Effector CD4-positive, alpha-beta T cell (primary cell): ENCODE data around the gene IST1.
"Not testable (repeated sequence)": the region's sequence is repeated elsewhere in the genome, so short reads cannot be mapped to it uniquely, and the experiment has no call there.

Source experiments
- DNase-seq: peaks from one replicate; pipeline ENCODE4 v3.0.0-alpha.2; 2020

IST1 gene

GRCh38 chr16:71882505-71883167, 12.7 kb upstream of the IST1 start:
- DNase-seq, result peak; percentile 77

GRCh38 chr16:71883168-71883848, 12.0 kb upstream of the IST1 start:
- DNase-seq, result peak; percentile 52

- DNase-seq, result peak; percentile 65
These were observed 11.3 kb upstream of the IST1 start, which contains the start of gene ZNF821 for GRCh38 chr16:71883849-71884638. Gene ZNF821 (minus strand): TSS chr16:71884182. CDS start chr16:71879946, 4,236 bp downstream.

- no peak for DNase-seq
These were observed 10.1 kb upstream of the IST1 start for GRCh38 chr16:71885261-71885650.

- DNase-seq, result no peak
These were observed 6.2 kb upstream of the IST1 start for GRCh38 chr16:71889147-71889546.

- DNase-seq, result no peak
These were observed 1.5 kb upstream of the IST1 start for GRCh38 chr16:71893888-71894228.

- peak; percentile 22 for DNase-seq
These were observed 956 bp upstream of the IST1 start for GRCh38 chr16:71894229-71894920.

GRCh38 chr16:71895679-71896365, 491 bp downstream of the IST1 start:
- peak; percentile 23 for DNase-seq

GRCh38 chr16:71896764-71897368, 1.5 kb downstream of the IST1 start:
- no peak for DNase-seq

GRCh38 chr16:71899171-71899570, 3.8 kb downstream of the IST1 start:
- no peak for DNase-seq

GRCh38 chr16:71902656-71903365, 7.5 kb downstream of the IST1 start:
- DNase-seq, result no peak

- DNase-seq, result no peak
These were observed 8.3 kb downstream of the IST1 start for GRCh38 chr16:71903608-71904007.

GRCh38 chr16:71904239-71904638, 8.9 kb downstream of the IST1 start:
- DNase-seq, result no peak

- not testable (repeated sequence) for DNase-seq
These were observed 10.4 kb downstream of the IST1 start for GRCh38 chr16:71905765-71906164.

- no peak for DNase-seq
These were observed 15.8 kb downstream of the IST1 start for GRCh38 chr16:71911121-71911520.

GRCh38 chr16:71912534-71913275, 17.4 kb downstream of the IST1 start:
- no peak for DNase-seq

GRCh38 chr16:71914802-71915201, 19.5 kb downstream of the IST1 start:
- no peak for DNase-seq

- no peak for DNase-seq
These were observed 20.0 kb downstream of the IST1 start for GRCh38 chr16:71915350-71915749.

- DNase-seq, result no peak
These were observed 21.1 kb downstream of the IST1 start for GRCh38 chr16:71916397-71916920.

GRCh38 chr16:71917900-71918299, 22.6 kb downstream of the IST1 start:
- DNase-seq, result no peak
